Ishikawa (cell line): ENCODE measurements around the gene CLUH.

Experiments
- CEBPB ChIP-seq: IDR thresholded peaks from 2 replicates; pipeline ENCODE4 v1.6.1; 2012
- CREB1 ChIP-seq: IDR thresholded peaks from 2 replicates; pipeline ENCODE4 v1.6.1; 2012; ENCODE audit warnings: low read depth
- EGR1 ChIP-seq: IDR thresholded peaks from 2 replicates; pipeline ENCODE4 v1.6.1; 2012
- EP300 ChIP-seq: IDR thresholded peaks from 2 replicates; pipeline ENCODE4 v1.6.1; 2012; ENCODE audit warnings: borderline replicate concordance
- FOXM1 ChIP-seq: IDR thresholded peaks from 2 replicates; pipeline ENCODE4 v1.6.1; 2012; ENCODE audit warnings: low read depth, borderline replicate concordance
- NFIC ChIP-seq: IDR thresholded peaks from 2 replicates; pipeline ENCODE4 v1.6.1; 2012
- RAD21 ChIP-seq: IDR thresholded peaks from 2 replicates; pipeline ENCODE4 v1.6.1; 2012; ENCODE audit warnings: low read depth
- TAF1 ChIP-seq: IDR thresholded peaks from 2 replicates; pipeline ENCODE4 v1.6.1; 2012; ENCODE audit warnings: low read depth, mild to moderate bottlenecking
- TCF12 ChIP-seq: IDR thresholded peaks from 2 replicates; pipeline ENCODE4 v1.6.1; 2012; ENCODE audit warnings: low read depth
- TEAD4 ChIP-seq: IDR thresholded peaks from 2 replicates; pipeline ENCODE4 v1.6.1; 2012
- YY1 ChIP-seq: IDR thresholded peaks from 2 replicates; pipeline ENCODE4 v1.6.1; 2012; ENCODE audit warnings: low read depth
- ZBTB7A ChIP-seq: IDR thresholded peaks from 2 replicates; pipeline ENCODE4 v1.6.1; 2012; ENCODE audit warnings: low read depth
- TF ChIP-seq, protein P1 (sequence below): IDR thresholded peaks from 2 replicates; pipeline ENCODE4 v1.6.1; 2012
- TF ChIP-seq, protein P2 (sequence below): IDR thresholded peaks from 2 replicates; pipeline ENCODE4 v1.6.1; 2012
- TF ChIP-seq, protein P3 (sequence below): IDR thresholded peaks from 2 replicates; pipeline ENCODE4 v1.6.1; 2012; ENCODE audit warnings: low read depth, mild to moderate bottlenecking

Gene CLUH

DNA sequence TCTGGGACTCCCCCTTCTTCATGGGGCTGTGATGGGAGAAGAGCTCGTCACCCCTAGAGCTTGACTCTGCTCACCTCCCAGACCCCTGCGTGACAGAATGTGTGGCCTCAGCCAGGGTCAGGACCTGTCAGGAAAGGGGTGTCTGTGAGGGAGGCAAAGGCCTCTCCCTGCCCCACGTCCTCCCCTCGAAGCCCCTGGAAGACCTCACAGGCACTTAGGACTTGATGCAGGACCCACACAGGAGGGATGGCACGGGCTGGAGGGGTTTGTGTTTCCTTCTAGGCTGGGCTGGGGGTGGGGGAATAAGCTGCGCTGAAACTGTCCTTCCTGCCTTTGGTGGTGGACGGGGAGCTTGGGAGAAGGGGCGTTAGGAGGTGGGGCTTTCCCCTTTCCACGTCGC, 11.0 kb upstream of the CLUH start:
- TF ChIP-seq CEBPB: no peak
- no peak for TF ChIP-seq ZBTB7A
- TF ChIP-seq YY1: no peak
- TF ChIP-seq EP300: no peak
- no peak for TF ChIP-seq EGR1
- TF ChIP-seq TCF12: no peak
- no peak for TF ChIP-seq TEAD4
- no peak for TF ChIP-seq NFIC
- TF ChIP-seq TAF1: no peak
- TF ChIP-seq FOXM1: no peak

DNA sequence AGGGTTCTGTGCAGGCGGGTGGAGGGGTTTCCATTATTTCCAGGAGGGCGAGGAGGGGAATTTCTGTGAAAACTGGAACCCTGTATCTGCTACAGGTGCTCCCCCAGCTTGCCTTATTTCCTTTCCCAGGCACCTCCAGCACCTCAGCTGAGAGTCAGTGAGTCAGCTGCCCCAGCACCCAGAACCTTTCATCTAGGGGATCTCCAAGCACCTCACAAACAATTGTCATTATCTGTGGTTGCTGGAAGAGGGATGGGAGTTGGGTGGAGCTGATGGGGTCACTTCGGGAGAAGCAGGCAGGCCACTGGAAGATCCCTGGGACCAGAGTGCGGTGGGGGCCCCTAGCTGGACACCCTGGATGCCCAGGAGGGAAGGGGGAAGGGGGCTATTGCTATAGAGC, 10.0 kb upstream of the CLUH start:
- TF ChIP-seq CEBPB: no peak
- TF ChIP-seq TEAD4: no peak
- TF ChIP-seq FOXM1: no peak

DNA sequence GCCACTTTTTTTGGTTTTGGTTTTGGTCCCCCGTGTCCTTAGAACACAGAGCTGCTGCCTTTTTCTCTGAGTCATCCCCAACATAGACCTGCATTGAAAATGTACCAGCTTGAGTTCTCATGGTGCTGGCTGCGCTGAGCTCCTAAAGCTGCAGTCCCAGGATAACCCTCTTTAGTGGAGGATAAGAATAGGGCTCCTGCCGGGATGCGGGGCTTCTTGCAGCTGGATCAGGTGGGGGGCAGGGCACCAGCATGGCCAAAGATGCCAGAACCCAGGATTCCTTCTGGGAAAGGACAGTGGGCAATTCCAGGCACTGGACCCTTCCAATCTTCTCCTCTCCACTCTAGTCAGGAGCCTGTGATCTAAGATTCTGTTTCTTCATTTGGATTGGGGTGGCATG, 8.3 kb upstream of the CLUH start:
- TF ChIP-seq TCF12: no peak
- TF ChIP-seq, protein P1, sequence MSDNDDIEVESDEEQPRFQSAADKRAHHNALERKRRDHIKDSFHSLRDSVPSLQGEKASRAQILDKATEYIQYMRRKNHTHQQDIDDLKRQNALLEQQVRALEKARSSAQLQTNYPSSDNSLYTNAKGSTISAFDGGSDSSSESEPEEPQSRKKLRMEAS: no peak
- no peak for TF ChIP-seq TEAD4
- TF ChIP-seq YY1: no peak
- TF ChIP-seq TAF1: no peak
- no peak for TF ChIP-seq ZBTB7A
- TF ChIP-seq EGR1: no peak
- no peak for TF ChIP-seq EP300
- no peak for TF ChIP-seq FOXM1
- no peak for TF ChIP-seq NFIC
- TF ChIP-seq CREB1: no peak
- no peak for TF ChIP-seq CEBPB
- TF ChIP-seq, protein P2, sequence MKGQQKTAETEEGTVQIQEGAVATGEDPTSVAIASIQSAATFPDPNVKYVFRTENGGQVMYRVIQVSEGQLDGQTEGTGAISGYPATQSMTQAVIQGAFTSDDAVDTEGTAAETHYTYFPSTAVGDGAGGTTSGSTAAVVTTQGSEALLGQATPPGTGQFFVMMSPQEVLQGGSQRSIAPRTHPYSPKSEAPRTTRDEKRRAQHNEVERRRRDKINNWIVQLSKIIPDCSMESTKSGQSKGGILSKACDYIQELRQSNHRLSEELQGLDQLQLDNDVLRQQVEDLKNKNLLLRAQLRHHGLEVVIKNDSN: no peak
- TF ChIP-seq, protein P3, sequence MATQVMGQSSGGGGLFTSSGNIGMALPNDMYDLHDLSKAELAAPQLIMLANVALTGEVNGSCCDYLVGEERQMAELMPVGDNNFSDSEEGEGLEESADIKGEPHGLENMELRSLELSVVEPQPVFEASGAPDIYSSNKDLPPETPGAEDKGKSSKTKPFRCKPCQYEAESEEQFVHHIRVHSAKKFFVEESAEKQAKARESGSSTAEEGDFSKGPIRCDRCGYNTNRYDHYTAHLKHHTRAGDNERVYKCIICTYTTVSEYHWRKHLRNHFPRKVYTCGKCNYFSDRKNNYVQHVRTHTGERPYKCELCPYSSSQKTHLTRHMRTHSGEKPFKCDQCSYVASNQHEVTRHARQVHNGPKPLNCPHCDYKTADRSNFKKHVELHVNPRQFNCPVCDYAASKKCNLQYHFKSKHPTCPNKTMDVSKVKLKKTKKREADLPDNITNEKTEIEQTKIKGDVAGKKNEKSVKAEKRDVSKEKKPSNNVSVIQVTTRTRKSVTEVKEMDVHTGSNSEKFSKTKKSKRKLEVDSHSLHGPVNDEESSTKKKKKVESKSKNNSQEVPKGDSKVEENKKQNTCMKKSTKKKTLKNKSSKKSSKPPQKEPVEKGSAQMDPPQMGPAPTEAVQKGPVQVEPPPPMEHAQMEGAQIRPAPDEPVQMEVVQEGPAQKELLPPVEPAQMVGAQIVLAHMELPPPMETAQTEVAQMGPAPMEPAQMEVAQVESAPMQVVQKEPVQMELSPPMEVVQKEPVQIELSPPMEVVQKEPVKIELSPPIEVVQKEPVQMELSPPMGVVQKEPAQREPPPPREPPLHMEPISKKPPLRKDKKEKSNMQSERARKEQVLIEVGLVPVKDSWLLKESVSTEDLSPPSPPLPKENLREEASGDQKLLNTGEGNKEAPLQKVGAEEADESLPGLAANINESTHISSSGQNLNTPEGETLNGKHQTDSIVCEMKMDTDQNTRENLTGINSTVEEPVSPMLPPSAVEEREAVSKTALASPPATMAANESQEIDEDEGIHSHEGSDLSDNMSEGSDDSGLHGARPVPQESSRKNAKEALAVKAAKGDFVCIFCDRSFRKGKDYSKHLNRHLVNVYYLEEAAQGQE: no peak

DNA sequence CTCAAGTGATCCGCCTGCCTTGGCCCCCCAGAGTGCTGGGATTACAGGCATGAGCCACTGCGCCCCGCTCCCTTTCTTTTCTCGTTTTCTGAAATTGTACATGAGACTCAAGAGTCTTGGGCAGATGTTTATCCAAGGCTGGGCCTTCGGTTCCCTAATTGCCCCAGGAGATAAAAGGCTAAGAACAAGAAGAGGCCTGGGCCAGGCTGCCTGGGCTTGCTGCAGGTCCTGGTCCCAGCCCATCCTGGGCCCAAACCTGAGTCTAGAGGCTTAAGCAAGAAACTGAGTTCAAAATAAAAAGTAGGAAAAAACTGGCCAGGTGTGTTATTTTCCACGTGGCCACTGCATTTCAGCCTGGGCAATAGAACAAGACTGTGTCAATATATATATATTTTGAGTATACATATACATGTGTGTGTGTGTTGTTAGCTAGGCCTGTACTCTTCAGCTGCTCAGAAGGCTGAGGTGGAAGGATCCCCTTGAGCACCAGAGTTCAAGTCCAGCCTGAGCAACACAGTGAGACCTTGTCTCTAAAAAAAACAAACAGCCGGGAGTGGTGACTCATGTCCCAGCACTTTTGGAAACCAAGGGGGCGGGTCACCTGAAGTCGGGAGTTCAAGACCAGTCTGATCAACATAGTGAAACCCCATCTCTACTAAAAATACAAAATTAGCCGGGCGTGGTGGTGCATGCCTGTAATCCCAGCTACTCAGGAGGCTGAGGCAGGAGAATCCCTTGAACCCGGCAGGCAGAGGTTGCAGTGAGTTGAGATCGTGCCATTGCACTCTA, 6.8 kb upstream of the CLUH start:
- TF ChIP-seq NFIC (no peak), RAD21 (no peak), CEBPB (no peak), YY1 (no peak), EGR1 (no peak)
- TF ChIP-seq, protein P1: no peak

DNA sequence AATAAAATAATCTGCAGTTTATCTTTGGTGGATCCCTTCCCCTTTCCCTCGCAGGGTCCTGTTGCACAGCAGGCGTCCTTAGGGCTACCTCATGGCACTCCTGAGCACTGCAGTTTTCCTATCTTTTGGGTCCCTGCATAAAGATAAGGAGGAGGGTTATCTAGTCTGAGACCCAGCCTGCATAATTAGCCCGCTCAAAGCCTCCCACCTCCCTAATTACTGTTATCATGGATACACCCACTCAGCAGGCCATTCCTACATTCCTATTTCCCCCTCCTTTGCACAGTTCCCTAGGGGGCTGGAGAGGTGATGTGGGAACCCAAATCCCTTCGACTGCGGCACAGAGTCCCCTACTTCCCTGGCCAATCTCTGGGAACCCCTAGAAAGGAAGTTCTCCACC, 5.1 kb upstream of the CLUH start:
- TF ChIP-seq CEBPB (no peak), TAF1 (no peak), TCF12 (no peak), ZBTB7A (no peak), CREB1 (no peak), RAD21 (no peak)
- TF ChIP-seq, protein P2: no peak

DNA sequence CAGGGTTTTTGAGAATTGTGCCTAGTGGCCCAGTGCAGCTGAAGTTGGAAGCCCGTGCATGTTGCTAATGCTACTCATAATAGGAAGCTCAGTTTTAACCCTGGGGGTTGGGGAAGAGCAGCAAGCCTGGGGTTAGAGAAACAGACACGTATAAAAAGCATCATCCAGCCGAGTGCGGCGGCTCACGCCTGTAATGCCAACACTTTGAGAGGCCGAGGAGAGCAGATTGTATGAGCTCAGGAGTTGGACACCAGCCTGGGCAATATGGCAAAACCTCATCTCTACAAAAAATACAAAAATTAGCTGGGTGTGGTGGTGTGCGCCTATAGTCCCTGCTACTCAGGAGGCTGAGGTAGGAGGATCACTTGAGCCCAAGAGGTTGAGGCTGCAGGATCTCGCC, 2.3 kb upstream of the CLUH start:
- TF ChIP-seq TCF12: no peak
- TF ChIP-seq CEBPB: no peak
- TF ChIP-seq, protein P1: no peak
- TF ChIP-seq, protein P3: no peak
- no peak for TF ChIP-seq CREB1
- TF ChIP-seq EP300: no peak
- no peak for TF ChIP-seq TEAD4
- TF ChIP-seq ZBTB7A: no peak
- TF ChIP-seq EGR1: no peak
- TF ChIP-seq, protein P2: no peak
- TF ChIP-seq YY1: no peak
